GM12872 (cell line): ENCODE measurements around the gene TCHP.

Source experiments
- CTCF ChIP-seq: IDR thresholded peaks from 3 replicates; pipeline ENCODE4 v1.5.1; 2011; ENCODE audit warnings: low read depth, mild to moderate bottlenecking, low read length, moderate library complexity; ENCODE audit not compliant: insufficient read depth

Gene TCHP

GRCh38 chr12:109927622-109928021, 27.5 kb downstream of the TCHP start:
- peak; percentile 77 for TF ChIP-seq CTCF

- TF ChIP-seq CTCF: no peak
Observed at GRCh38 chr12:109928058-109928656, 28.1 kb downstream of the TCHP start.

GRCh38 chr12:109930028-109930800, 30.1 kb downstream of the TCHP start:
- no peak for TF ChIP-seq CTCF

- no peak for TF ChIP-seq CTCF
Observed at GRCh38 chr12:109931143-109931542, 31.1 kb downstream of the TCHP start.

GRCh38 chr12:109932878-109933503, 32.9 kb downstream of the TCHP start:
- no peak for TF ChIP-seq CTCF

GRCh38 chr12:109934026-109934425, 34.0 kb downstream of the TCHP start:
- peak; percentile 49 for TF ChIP-seq CTCF

GRCh38 chr12:109937371-109937770, 37.3 kb downstream of the TCHP start:
- TF ChIP-seq CTCF: no peak
